GM19397 (cell line): Measurements from ENCODE around the gene KCTD14.
"Not testable (repeated sequence)": the region's sequence is repeated elsewhere in the genome, so short reads cannot be mapped to it uniquely, and the experiment has no call there.

ENCODE experiments used
- ATAC-seq: cut with Tn5 transposase; IDR thresholded peaks from one replicate; pipeline ENCODE4 v1.9.1; 2021; ENCODE audit warnings: mild to moderate bottlenecking, moderate library complexity; ENCODE audit not compliant: unreplicated experiment

The KCTD14 gene

DNA sequence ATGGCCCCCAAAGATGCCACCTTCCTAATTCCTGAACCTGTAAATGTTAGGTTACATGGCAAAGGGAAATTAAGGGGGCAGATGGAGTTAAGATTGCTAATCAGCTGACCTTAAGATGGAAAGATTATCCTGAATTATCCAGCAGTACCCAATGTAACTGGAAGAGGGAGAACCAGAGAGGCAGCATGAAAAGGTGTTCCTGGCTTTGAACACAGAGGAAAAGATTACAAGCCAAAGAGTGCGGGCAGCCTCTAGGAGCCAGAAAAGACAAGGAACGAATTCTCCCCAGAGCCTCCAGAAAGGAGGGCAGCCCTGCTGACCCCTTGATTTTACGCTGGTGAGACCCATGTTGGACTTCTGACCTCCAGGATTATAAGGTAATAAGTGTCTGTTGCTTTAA is 25.5 kb upstream of the KCTD14 start:
- ATAC-seq: no peak

DNA sequence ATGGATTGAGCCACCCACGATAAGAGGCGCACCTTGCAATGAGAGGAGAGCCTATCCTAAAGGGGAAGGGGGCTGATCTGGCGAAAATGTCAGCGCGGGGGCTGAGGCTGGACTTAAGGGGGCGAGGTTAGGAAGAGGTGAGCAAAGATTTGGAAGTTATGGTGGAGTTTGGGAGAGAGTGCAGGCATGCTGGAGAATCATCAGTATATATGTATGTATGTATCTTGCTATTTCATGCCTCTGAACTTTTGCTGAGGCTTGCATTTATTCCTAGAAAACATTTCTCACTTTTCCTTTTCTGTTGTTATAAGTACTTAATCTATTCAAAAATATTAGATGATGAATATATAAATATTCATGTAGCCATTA is 23.4 kb upstream of the KCTD14 start:
- no peak for ATAC-seq

DNA sequence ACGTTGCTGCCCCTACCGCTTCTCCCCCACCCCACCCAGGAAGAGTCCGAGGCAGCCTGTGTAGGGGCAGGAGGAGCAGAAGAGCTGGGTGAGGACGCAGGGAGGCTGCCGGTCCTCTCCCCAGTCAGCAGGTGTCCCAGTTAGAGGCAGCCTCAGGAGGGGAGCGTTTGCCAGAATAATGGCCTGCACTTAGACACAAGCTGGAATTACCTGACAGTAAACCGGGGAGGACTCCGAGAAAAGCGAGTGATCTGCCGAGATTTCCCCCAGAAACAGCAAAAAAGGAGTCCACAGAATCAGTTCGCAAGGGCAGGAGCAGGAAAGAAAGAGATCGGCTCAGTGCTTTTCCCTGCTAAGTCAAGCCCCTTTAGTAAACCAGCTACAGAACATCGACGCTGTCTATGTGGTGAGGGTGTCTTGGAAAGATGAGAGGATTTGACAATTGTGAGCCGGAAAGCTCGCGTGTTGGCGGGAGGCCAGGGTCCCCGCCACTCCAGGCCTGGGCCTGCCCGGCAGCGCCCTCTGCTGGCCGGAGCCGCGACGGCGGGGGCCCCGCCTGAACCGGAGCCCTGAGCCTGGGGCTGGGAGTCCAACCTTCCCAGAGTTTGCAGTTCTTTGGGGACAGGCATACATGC is 22.9 kb upstream of the KCTD14 start:
- ATAC-seq: peak; percentile 75

DNA sequence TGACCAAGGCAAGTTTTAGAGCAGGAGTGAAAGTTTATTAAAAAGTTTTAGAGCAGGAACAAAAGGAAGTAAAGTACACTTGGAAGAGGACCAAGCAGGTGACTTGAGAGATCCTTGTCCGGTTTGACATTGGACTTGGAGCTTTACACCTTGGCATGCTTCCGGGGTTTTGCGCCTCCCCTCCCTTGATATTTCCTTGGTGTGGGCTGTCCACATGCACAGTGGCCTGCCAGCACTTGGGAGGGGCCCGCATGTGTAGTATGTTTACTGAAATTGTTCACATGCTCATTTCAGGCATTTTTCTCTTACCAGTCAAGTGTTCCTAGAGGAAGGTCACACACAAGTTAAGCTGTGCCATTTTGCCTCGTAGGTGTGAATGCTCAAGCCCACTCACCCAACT is 21.6 kb upstream of the KCTD14 start:
- ATAC-seq: no peak

DNA sequence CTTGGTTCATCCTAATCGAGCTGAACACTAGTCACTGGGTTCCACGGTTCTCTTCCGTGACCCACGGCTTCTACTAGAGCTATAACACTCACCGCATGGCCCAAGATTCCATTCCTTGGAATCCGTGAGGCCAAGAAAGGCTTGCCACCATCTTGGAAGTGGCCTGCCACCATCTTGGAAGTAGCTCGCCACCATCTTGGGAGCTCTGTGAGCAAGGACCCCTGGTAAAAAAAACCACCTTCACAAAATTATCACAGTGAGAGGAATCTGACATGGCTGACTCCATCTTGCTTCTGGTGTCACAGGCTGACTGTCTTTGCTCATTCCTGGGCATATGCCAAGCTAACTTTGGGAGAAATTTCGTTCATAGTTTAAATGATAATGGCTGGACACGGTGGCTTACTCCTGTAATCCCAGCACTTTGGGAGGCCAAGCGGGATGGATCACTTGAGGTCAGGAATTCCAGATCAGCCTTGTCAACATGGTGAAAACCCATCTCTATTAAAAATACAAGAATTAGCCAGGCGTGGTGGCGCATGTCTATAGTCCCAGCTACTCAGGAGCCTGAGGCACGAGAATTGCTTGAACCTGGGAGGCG is 18.9 kb upstream of the KCTD14 start:
- ATAC-seq: no peak

DNA sequence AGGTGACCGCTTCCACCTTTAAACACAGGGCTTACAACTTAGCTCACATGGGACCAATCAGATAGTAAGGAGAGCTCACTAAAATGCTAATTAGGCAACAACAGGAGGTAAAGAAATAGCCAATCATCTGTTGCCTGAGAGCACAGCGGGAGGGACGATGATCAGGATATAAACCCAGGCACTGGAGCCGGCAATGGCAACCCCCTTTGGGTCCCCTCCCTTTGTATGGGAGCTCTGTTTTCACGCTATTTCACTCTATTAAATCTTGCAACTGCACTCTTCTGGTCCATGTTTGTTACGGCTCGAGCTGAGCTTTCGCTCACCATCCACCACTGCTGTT is 18.3 kb upstream of the KCTD14 start:
- ATAC-seq: not testable (repeated sequence)

DNA sequence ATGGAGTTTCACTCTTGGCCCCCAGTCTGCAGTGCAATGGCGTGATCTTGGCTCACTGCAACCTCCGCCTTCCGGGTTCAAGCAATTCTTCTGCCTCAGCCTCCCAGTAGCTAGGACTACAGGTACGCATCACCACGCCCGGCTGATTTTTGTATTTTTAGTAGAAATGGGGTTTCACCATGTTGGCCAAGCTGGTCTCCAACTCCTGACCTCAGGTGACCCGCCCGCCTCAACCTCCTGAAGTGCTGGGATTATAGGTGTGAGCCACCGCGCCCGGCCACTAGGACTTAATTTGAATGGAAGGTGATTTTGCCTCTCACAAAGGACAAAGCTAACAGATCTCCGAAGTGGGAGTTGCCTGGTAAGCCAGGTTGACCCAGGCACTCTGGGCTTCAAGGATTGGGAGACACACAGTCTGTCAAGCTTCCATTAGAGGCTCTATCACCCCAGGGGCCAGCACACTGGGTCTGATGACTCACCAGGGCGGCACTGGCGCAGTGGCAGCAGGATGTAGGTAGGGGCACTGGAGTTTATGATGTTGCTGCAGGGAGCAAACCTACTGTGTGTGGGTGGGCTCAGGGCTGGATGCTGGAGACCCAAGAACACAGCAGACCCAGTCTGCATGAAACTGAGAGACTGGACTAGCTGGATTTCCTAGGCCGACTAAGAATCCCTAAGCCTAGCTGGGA is 17.8 kb upstream of the KCTD14 start:
- no peak for ATAC-seq

DNA sequence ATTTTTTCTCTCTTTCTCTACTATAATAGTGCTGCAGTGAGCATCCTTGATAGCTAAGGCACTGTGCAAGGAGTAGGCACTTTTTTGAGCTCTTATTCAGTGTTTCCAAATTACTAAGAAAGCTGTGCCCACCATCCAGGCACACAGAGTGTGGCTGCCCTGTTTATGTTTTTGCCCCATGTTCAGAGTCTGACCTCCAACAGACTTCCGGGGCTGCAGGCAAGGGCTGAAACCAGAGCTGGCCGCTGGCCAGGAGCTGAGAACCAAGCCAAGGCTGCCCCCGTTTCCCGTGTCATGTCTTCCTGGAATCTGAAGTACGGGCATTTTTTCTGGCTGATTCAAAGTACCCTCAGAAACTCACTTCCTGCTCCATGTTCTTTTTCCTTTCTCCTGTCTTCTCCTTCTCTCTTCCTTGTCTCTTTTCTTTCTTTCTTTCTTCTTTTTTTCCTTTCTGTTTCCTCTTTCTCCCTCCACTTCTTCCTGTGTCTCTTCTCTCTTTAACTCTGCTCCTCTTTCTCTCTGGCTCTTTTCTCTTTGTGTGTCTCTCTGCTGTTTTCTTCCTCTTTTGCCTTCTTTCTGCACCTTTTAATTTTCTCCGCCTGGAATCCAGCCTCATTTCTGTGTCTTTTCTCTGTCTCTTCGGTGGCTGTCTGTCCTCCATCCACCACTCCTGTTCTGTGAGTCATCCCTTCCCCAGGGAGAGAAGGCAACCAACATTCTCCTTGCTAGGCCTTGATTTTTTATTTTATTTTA is 17.0 kb upstream of the KCTD14 start:
- no peak for ATAC-seq

DNA sequence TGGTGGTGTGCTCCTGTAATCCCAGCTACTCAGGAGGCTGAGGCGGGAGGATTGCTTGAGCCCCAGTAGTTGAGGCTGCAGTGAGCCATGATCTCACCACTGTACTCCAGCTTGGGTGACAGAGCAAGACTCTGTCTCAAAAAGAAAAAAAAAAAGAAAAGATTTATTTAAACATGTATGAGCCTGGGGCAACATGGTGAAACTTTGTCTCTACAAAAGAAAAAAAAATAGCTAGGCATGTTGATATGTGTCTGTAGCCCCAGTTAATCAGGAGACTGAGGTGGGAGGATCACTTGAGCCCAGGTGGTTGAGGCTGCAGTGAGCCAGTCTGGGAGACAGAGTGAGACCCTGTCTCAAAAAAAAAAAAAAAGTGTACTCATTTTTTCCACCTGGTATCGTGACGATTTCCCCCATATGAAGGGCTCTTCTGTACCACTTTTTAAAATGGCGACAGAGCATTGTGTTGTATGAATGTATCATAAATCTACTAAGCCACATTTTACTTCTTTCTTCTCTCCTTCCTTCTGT is 16.4 kb upstream of the KCTD14 start:
- no peak for ATAC-seq

DNA sequence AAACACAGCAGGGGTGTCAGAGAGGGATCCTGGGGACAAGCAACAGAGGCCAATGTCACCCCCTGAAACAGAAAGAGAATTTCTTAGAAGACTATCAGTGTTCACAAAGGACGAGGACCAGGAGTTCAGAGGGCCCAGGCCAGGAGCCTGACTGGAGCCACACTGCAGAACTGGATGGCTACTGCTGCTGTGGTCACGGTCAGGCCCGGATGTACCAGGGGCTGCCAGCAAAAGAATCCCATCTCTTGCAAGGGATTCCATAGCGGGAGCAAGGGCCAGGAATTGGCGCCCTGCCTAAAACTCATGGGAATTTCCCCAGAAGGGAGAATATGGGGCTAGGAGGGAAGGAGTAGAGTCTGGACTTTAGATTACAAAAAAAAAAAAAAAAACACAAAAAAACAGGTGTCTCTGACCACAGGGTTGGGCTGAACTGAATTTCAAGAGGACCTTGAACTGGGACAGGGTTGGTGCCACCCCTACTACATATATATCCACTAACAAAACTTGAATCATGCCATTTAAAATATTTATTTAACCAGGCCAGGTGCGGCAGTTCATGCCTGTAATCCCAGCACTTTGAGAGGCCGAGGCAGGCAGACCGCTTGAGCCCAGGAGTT is 15.7 kb upstream of the KCTD14 start:
- no peak for ATAC-seq

DNA sequence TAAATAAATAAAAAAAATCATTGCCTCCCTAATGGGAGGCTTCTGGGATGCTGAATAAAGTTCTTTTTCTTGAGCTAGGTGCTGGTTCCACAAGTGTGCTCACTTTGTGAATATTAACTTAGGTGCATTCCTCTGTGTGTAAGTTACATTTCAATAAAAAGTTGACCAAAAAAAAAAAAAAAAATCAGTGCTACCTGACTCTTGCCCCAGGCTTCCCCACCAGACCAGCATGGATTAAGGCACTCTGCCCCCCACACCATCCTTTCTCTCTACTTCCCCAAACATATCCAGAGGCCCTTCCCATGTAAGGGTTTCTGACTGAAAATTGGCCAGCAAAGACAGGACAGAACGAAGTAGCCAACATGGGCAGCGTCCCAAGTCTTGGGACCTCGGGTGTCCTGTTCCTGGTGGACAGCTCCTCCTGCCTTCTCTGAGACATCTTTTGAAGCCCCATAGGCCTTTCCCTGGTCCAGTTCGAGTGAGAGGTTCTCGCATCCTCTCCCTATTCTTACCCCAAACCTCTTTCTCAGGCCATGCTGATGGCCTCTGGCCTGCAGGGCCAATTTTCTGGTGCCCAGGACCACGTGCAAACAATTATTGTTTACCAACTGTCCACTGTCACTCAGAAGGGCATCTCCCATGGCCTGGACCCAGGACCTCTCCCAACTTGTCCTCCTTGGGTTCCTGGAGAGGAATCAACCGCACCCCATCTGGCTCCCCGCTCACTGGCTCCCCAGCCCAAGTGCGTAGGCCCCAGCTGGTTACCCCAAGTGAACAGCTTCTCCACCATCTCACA is 14.9 kb upstream of the KCTD14 start:
- no peak for ATAC-seq

DNA sequence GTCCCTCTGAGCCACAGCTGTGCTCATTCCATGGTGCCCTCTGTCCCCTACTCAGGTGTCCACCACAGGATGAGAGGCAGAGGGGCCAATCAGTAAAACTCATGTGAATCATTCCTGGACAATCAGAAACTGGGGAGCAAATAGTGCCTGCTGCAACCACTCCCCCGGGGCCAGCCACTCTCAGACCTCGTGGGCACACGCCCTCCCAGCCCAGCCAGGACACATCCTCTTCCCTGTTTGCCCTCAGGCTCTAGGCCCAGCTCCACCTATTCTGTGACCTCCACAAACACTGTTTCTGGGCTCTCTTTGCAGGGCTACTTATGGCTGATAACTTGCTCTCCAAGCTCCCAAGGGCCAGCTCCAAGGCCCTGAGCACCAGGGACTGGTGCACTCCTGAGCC is 14.0 kb upstream of the KCTD14 start:
- ATAC-seq: no peak

DNA sequence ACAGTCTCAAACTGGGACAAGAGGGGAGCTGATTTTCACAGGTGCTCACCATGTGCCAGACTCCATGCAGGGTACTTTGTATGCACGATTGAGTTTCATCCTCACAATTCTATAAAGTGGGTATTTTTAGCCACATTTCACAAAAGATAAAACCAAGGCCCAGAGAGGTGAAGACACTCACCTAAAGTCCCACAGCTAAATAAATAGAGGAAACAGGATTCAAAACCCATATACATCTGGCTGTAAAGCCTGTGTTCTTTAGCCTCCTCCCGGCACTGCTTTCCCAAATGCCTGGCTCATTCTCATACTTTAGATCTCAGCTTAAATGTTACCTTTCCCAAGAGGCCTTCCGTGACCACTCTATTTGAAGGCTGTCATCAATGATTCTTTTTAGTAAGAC is 13.2 kb upstream of the KCTD14 start:
- ATAC-seq: no peak

DNA sequence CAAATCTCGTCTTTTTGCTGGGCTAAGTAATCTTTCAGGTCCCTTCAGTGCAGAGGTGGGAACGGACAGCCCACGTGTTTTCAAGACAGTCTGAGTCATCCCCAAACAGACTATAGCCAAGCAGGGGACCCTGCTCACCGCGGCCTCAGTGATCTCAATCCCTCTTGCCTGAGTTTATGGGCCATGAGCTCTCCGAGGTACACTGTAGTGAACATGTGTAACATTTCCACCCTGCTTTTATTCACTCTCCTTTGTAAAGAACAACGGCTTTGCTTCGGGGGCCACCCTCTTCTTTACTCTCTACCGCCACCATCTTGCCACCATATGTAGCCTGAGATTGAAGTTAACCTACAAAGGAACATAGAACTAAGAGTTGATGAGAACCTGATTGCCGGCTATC is 11.5 kb upstream of the KCTD14 start:
- ATAC-seq: no peak

DNA sequence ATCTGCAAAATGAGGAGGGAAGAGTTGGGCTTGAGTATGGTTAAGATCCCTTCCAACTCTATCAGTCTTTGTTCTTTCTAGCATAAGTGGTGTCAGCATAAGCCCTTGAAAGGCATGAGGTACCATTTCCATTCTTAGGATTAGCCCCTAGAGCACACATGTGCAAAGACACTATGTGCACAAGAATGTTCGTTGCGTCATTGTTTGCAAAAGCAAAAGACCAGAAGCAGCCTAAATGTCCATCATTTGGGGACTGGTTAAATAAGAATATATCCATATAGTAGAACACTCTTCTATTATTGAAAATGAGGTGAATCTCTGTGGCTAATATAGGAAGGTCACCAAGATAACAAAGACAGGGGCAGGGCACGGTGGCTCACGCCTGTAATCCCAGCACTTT is 10.0 kb upstream of the KCTD14 start:
- no peak for ATAC-seq

DNA sequence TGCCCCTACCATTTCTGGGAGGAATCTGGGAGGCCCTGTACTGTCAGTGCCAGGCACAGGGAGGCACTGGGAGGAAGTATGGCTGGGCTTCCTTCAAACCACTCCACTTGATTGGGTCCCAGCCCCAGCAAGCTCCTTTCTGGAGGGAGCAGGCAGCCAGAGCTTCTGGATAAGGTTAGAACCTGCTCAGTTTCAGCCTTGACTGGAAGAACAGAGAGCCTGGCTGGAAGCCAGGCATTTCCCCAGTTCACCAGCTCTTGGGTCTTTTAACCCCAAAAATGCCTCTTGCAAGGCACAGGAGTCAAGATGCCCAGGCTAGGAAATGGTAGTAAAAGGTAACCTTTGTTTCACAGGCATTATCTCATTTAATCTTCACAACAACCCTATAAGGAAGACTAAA is 9.0 kb upstream of the KCTD14 start:
- ATAC-seq: peak; percentile 13

DNA sequence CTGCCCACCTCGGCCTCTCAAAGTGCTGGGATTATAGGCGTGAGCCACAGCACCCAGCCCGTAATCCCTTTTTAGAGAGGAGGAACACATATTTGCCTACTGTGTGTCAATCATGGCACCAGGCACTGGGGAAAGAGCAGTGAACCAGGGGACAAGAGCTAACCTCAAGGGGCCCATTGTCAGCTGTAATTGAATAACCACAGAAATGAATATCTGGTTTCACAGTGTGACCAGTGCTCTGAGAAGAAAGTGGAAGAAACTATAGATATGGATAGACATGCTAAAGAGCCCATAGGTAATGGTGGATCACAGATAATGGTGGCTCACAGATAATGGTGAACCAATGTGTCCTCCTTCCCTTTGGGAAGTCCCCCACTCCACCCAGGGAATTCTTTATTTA is 8.6 kb upstream of the KCTD14 start:
- peak; percentile 65 for ATAC-seq

DNA sequence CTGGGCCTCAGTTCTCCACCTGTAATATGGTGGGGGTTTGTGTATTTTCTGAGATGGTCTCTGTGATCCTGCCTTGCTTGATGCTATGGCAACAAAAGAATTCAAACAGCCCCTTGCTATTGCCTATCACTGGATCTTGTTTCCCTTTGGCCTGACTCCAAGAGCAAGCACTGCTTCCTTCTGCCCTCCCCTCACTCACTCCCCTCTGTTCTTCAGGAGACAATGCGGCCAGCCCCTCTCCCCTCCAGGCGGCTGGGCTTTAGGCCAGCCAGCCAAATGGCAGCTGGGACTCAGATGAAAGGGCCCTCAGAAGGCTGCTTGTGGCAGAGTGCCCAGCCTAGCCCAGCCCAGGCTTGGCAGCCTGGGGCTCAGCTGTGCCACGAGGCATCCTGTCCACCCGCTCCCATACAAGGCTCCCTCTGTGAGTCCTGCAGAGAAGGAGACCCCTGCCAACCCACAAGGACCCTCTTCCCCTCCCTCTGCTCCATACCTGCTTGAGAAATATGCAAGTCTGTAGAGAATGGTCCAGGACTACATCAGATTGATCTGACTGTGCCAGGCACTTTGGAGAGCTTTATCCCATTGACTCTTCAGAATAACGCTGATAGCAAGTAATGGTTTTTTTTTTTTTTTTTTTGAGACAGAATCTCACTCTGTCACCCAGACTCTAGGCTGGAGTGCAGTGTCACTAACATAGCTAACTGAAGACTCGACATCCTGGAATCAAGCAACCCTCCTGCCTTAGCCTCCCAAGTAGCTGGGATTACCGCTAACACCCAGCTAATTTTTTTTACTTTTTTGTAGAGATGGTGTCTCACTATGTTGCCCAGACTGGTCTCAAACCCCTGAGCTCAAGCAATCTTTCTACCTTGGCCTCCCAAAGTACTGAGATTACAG is 7.6 kb upstream of the KCTD14 start:
- ATAC-seq: no peak

DNA sequence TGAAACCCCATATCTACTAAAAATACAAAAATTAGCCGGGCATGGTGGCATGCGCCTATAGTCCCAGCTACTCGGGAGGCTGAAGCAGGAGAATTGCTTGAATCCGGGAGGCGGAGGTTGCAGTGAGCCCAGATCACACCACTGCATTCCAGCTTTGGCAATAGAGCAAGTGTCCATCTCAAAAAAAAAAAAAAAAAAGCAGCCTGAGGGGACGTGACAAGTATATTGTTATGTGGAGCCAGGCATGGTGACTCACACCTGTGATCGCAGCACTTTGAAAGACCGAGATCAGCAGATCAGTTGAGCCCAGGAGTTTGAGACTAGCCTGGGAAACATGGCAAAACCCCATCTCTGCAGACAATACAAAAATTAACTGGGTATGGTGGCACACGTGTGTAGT is 5.3 kb upstream of the KCTD14 start:
- ATAC-seq: not testable (repeated sequence)

DNA sequence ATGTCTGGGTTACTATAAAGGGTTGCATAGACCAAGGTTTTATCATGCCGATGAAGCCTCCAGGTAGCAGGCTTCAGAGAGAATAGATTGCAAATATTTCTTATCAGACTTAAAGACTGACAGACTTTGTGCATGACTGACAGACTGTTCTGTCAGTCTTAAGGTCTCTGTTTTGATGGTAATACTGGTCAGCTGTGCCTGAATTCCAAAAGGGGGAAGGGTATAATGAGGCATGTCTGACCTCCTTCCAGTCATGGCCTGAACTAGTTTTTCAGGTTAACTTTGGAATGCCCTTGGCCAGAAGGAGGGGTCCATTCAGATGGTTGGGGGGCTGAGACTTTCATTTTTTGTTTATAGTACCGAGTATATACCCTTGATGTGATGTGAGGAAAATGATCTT is 4.7 kb upstream of the KCTD14 start:
- no peak for ATAC-seq
